ENCODE results near the gene TMCO6. TPM values are rescaled to one million over a fixed set of nuclear protein-coding genes. Genes with fewer than 3 reads are reported as not detected.
A peak's percentile ranks its signal among the peaks of the same experiment; 100 is the strongest.
"Not testable (repeated sequence)": the region's sequence is repeated elsewhere in the genome, so short reads cannot be mapped to it uniquely, and the experiment has no call there.

The TMCO6 gene
- total and polyA plus RNA-seq, 2 experiments from 2014 or later, result 18.7 to 19.9 TPM

GRCh38 chr5:140664359-140665119 is 25.3 kb downstream of the TMCO6 start, which contains the start of gene WDR55:
Gene WDR55 (plus strand): TSS chr5:140664904. CDS start chr5:140664913, 9 bp downstream.
- H3K27me3 ChIP-seq (ENCODE audit: insufficient read depth), result no peaks in the 10 kb centered on the region
- peak within 1 kb of the TSS; percentile 96 for H3K27ac Mint-ChIP-seq
- peak within 1 kb of the TSS; percentile 99 for H3K4me3 Mint-ChIP-seq
- H3F3A ChIP-seq (replicated peaks; ENCODE audit: low read depth), result no peaks in the 10 kb centered on the region; the same call in 1 of the 2 replicates
- H3K36me3 Mint-ChIP-seq (ENCODE audit: low read depth), result peaks cover 70% of the 10 kb centered on the region
- H3K27ac ChIP-seq (ENCODE audit: low read depth), result 0 out of 2 replicates have a peak within 1 kb of the TSS, but pooled peaks have one; percentile 75
- H3K4me1 ChIP-seq (ENCODE audit: insufficient read depth), result no peaks in the 10 kb centered on the region
- ATAC-seq, result peak; percentile 99
- H4K20me1 ChIP-seq (replicated peaks; ENCODE audit: insufficient read depth), result no peaks in the 10 kb centered on the region; the same call in 1 of the 2 replicates
- peaks cover 22% of the 10 kb centered on the region for H3K36me3 ChIP-seq (ENCODE audit: insufficient read depth)
- no peaks in the 10 kb centered on the region for H3K9me2 ChIP-seq (ENCODE audit: insufficient read depth)
- H3K9me3 Mint-ChIP-seq, result no peaks in the 10 kb centered on the region; the same call in 2 of the 3 replicates
- peaks cover 6% of the 10 kb centered on the region for H3K27me3 Mint-ChIP-seq (ENCODE audit: insufficient read depth, low read depth, poor library complexity)
- TF ChIP-seq, protein P1, sequence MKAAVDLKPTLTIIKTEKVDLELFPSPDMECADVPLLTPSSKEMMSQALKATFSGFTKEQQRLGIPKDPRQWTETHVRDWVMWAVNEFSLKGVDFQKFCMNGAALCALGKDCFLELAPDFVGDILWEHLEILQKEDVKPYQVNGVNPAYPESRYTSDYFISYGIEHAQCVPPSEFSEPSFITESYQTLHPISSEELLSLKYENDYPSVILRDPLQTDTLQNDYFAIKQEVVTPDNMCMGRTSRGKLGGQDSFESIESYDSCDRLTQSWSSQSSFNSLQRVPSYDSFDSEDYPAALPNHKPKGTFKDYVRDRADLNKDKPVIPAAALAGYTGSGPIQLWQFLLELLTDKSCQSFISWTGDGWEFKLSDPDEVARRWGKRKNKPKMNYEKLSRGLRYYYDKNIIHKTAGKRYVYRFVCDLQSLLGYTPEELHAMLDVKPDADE (IDR thresholded peaks at IDR 0.05), result 0 out of 2 replicates have a peak, but pooled peaks have one; percentile 30
- TF ChIP-seq CREB1 (CRISPR knock-in tag; IDR thresholded peaks at IDR 0.05; ENCODE audit: low read depth) (peak; percentile 69; the same call in 1 of the 2 replicates), EZH2phosphoT487 (IDR thresholded peaks at IDR 0.05; ENCODE audit: unreplicated experiment) (no peak), STAT1 (IDR thresholded peaks at IDR 0.05; ENCODE audit: unreplicated experiment) (no peak), POLR2AphosphoS5 (IDR thresholded peaks at IDR 0.05; ENCODE audit: low read depth) (peak; percentile 84)
- H3K4me2 ChIP-seq, result peak within 1 kb of the TSS; percentile 86
- DNase-seq (ENCODE audit: low spot score), result peak; percentile 97
- H3K79me2 ChIP-seq (replicated peaks; ENCODE audit: insufficient read depth), result peaks cover 25% of the 10 kb centered on the region
- peak within 1 kb of the TSS; percentile 98 for H3K4me3 ChIP-seq
- peak within 1 kb of the TSS; percentile 99 for H2AFZ ChIP-seq
- H3K4me1 Mint-ChIP-seq, result peaks cover 4% of the 10 kb centered on the region

GRCh38 chr5:140671035-140671434 is 31.8 kb downstream of the TMCO6 start:
- not testable (repeated sequence) for H3K27ac ChIP-seq (ENCODE audit: low read depth); H2AFZ ChIP-seq; H3K9me3 Mint-ChIP-seq; DNase-seq (ENCODE audit: low spot score); H3K27me3 ChIP-seq (ENCODE audit: insufficient read depth); ATAC-seq; H3K9me2 ChIP-seq (ENCODE audit: insufficient read depth); H3K4me3 ChIP-seq; H3K27ac Mint-ChIP-seq; H3K4me1 ChIP-seq (ENCODE audit: insufficient read depth); H3K4me2 ChIP-seq; H3K4me3 Mint-ChIP-seq; H4K20me1 ChIP-seq (replicated peaks; ENCODE audit: insufficient read depth)
- Histone ChIP-seq H3K79me2 (replicated peaks; ENCODE audit: insufficient read depth) (peaks cover 13% of the 10 kb centered on the region), H3K36me3 (ENCODE audit: insufficient read depth) (peaks cover 14% of the 10 kb centered on the region; the same call in 1 of the 2 replicates), H3F3A (replicated peaks; ENCODE audit: low read depth) (peaks cover 14% of the 10 kb centered on the region; the same call in 1 of the 2 replicates)
- peaks cover 11% of the 10 kb centered on the region for H3K27me3 Mint-ChIP-seq (ENCODE audit: insufficient read depth, low read depth, poor library complexity)
- H3K36me3 Mint-ChIP-seq (ENCODE audit: low read depth), result peaks cover 74% of the 10 kb centered on the region
- H3K4me1 Mint-ChIP-seq, result peaks cover 13% of the 10 kb centered on the region

DNA sequence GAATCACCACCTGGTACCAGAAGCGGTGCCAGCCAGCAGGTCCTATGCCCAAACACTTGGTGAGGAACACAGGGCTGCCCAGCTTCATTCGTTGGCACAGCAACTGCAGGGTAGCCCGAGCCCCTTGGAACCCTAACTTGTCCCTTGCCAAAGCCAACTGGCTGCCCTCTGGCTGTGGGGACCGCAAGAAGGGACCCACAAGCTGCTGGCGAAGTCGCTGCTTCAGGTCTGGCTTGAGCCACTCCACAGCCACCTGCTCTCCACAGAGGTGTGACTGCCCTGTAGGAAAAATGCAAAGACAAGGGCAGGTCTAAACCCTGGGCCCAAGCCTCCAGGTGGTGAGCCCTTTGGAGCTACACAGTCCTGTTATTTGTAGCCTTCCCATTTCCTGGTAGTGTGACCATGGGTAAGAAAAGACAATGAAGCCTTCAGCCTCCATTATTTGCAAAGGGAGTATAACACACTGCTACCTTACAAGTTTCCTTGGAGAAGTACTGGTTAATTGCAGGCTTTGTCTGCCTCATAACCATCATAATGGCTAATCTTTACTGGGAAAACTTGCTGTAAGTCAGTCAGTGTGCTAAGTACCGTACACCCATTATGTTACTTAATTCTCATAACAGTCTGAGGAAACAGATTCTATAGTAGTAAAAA is 32.3 kb downstream of the TMCO6 start:
- ATAC-seq, result peak; percentile 3; the same call in 2 of the 3 replicates
- peaks cover 76% of the 10 kb centered on the region for H3K36me3 Mint-ChIP-seq (ENCODE audit: low read depth)
- peaks cover 9% of the 10 kb centered on the region for H3K27me3 Mint-ChIP-seq (ENCODE audit: insufficient read depth, low read depth, poor library complexity)
- peak; percentile 41; the same call in 1 of the 2 replicates for TF ChIP-seq NANOG (IDR thresholded peaks at IDR 0.05; ENCODE audit: borderline replicate concordance)
- TF ChIP-seq ZNF114 (CRISPR knock-in tag; IDR thresholded peaks at IDR 0.05), result no peak
- peak; percentile 4; the same call in 1 of the 2 replicates for TF ChIP-seq POLR2AphosphoS5 (IDR thresholded peaks at IDR 0.05; ENCODE audit: low read depth)
- H3K9me2 ChIP-seq (ENCODE audit: insufficient read depth), result no peaks in the 10 kb centered on the region
- H3K4me1 ChIP-seq (ENCODE audit: insufficient read depth), result peaks cover 6% of the 10 kb centered on the region
- no peak overlapping the region for H2AFZ ChIP-seq
- no peaks in the 10 kb centered on the region for H3K27me3 ChIP-seq (ENCODE audit: insufficient read depth)
- H3K27ac Mint-ChIP-seq, result no peak overlapping the region
- no peaks in the 10 kb centered on the region for H3K9me3 Mint-ChIP-seq
- no peaks in the 10 kb centered on the region for H4K20me1 ChIP-seq (replicated peaks; ENCODE audit: insufficient read depth)
- peak overlapping the region; percentile 57 for H3K4me3 ChIP-seq
- peaks cover 14% of the 10 kb centered on the region; the same call in 1 of the 2 replicates for H3F3A ChIP-seq (replicated peaks; ENCODE audit: low read depth)
- peaks cover 7% of the 10 kb centered on the region for H3K79me2 ChIP-seq (replicated peaks; ENCODE audit: insufficient read depth)
- H3K27ac ChIP-seq (ENCODE audit: low read depth), result no peak overlapping the region
- H3K4me3 Mint-ChIP-seq, result peak overlapping the region; percentile 47
- peaks cover 14% of the 10 kb centered on the region; the same call in 1 of the 2 replicates for H3K36me3 ChIP-seq (ENCODE audit: insufficient read depth)
- DNase-seq (ENCODE audit: low spot score), result peak; percentile 31
- peaks cover 9% of the 10 kb centered on the region for H3K4me1 Mint-ChIP-seq
- H3K4me2 ChIP-seq, result peak overlapping the region; percentile 71

All from GM23338 (cell line).